Skeletal muscle satellite cell (primary cell): ENCODE results near the gene GNL3.

Experiments
- H3K27me3 ChIP-seq: 2 replicates; pipeline ENCODE4 v1.7.0; 2013; ENCODE audit warnings: low read length; ENCODE audit not compliant: control insufficient read depth, insufficient read depth
- H3K36me3 ChIP-seq: 2 replicates; pipeline ENCODE4 v1.7.0; 2013; ENCODE audit warnings: mild to moderate bottlenecking, control low read depth, low read length; ENCODE audit not compliant: insufficient read depth
- H3K4me1 ChIP-seq: 2 replicates; pipeline ENCODE4 v1.7.0; 2013; ENCODE audit warnings: low read length; ENCODE audit not compliant: control insufficient read depth, insufficient read depth
- H3K4me2 ChIP-seq: 2 replicates; pipeline ENCODE4 v1.7.0; 2013; ENCODE audit warnings: mild to moderate bottlenecking, low read length
- H3K4me3 ChIP-seq: 2 replicates; pipeline ENCODE4 v1.7.0; 2013; ENCODE audit warnings: low read length
- H3K9ac ChIP-seq: 2 replicates; pipeline ENCODE4 v1.7.0; 2013; ENCODE audit warnings: mild to moderate bottlenecking, low read depth, low read length, moderate library complexity
- H3K9me3 ChIP-seq: replicated peaks from 2 replicates; pipeline ENCODE4 v1.7.0; 2013; ENCODE audit warnings: mild to moderate bottlenecking, control low read depth, low read length

The GNL3 gene

DNA sequence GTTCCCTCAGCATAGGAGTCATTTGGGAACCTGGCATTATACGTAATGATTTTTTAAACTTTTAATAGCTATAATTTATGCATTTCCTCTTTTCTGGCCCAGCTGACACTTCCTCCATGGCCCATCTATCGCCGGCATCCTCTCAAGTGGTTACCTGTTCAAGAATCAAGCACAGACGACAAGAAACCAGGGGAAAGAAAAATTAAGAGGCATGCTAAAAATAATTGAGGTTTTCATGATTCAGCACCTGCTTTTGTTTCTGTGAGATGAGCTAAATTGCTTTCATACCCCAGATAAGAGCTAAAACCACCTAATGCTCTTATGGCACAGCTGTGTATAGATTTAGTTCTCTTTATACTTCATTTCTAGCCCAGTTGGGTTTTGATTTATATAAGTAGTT, 21.8 kb downstream of the GNL3 start:
- Histone ChIP-seq H3K4me3 (no peak overlapping the region), H3K4me1 (peaks cover 15% of the 10 kb centered on the region), H3K4me2 (peak overlapping the region; percentile 86), H3K9me3 (no peaks in the 10 kb centered on the region), H3K9ac (peak overlapping the region; percentile 97), H3K27me3 (no peaks in the 10 kb centered on the region), H3K36me3 (peaks cover 12% of the 10 kb centered on the region)

DNA sequence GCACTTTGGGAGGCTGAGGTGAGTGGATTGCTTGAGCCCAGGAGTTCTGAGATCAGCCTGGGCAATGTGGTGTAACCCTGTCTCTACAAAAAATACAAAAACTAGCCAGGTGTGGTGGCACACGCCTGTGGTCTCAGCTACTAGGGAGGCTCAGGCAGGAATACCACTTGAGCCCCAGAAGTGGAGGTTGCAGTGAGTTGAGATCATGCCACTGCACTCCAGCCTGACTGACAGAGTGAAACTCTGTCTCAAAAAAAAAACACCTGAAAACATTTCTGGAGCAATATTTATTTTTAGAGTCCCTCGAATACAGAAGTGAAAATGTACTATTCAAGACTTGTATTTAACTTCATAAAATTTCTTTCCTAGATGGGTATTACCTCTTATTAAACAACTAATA, 24.7 kb downstream of the GNL3 start:
- no peaks in the 10 kb centered on the region for H3K27me3 ChIP-seq
- H3K4me3 ChIP-seq: no peak overlapping the region
- H3K36me3 ChIP-seq: peaks cover 12% of the 10 kb centered on the region
- H3K4me1 ChIP-seq: peaks cover 8% of the 10 kb centered on the region
- no peak overlapping the region for H3K9ac ChIP-seq
- no peaks in the 10 kb centered on the region for H3K9me3 ChIP-seq
- no peak overlapping the region for H3K4me2 ChIP-seq

DNA sequence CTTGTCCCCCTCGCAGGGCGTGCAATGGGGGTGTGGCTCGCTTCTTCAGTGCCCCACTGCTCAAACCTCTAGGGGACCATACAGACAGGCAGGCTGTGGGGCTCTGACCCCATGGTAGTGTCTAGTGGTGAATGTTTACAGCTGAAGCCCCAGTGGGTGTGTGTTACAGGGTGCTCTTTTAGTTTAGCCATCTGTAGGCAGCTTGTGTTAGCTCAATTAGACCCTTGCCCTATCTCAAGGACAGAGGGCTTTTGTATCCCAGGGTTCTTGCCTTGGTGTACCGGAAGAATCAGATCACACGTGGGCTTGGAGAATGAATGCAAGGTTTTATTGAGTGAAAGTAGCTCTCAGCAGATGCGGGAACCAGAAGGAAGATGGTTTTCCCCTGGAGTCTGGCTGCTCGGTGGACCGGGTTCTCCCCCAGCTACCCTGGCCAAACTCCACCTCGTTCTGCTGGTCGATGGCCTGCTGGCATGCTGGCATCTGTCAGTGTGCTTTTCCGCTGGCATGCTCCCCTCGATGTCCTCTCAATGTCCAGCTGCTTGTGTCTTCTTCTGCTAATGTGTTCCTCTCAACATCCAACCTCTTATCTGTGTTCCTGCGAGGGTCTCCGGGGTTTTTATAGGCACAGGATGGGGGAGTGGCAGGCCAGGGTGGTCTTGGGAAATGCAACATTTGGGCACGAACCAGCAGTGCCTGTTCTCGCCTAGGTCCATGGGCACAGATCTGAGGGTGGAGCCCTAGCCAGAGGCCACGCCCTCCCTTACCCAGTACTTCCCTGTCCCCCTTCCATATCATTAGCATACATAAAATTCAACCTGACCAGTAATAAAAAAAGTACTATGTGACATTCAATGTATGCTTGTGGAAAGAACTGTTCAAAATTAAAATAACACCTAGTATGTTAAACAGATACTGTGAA, 26.7 kb downstream of the GNL3 start:
- Histone ChIP-seq H3K4me3 (no peak overlapping the region), H3K36me3 (peaks cover 14% of the 10 kb centered on the region)

DNA sequence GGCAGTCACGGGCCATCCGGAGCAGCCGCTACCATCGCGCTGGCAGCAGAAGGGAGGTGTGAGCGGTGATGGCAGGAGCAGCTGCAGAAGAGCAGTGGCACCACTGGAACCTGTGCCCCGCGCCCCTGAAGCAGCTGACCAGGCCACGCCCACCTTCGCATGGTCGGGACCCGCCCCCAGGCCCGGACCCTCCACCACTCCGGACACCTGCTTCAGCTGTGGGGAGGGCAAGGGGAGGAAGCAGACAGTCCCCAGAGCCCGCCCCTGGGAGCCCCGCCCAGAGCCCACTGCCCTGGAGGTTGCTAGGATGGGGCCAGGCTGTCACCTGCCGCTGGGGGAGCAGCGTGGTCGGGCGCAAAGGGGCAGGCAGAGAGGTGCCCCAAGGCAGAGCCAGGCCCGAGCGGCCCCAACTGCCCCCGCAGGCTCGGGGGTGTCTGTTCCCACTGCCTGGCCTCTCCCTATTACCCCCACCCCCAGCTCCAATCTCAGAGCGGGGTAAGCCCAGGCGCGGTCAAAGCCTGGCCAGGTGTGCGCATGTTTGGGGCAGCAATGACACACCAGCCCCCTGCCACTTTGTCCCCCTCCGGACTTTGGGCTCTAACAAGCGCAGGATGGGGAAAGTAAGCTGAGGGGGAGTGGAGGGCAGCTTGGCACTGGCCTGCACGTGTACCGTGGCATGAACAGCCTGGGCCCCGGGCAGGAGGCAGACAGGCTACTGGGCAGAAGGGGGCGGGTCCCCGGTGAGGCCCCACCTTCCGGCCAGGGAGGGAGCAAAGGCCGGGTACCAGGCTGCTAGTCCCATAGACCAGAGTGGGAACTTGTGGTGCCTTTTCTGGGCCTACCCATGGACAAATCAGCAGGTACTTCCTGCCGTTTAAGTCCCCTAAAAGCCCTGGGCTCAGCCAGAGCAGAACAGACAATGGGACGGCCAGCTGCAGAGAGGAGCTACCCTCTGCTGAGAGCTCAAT, 28.8 kb downstream of the GNL3 start:
- H3K36me3 ChIP-seq: peaks cover 7% of the 10 kb centered on the region
- no peak overlapping the region for H3K9ac ChIP-seq
- H3K4me1 ChIP-seq: no peaks in the 10 kb centered on the region
- H3K27me3 ChIP-seq: no peaks in the 10 kb centered on the region
- H3K4me3 ChIP-seq: no peak overlapping the region
- H3K9me3 ChIP-seq: no peaks in the 10 kb centered on the region
- H3K4me2 ChIP-seq: no peak overlapping the region

More for the DNA sequence above, 26.7 kb downstream of the GNL3 start:
- H3K4me1 ChIP-seq: peaks cover 2% of the 10 kb centered on the region
- no peak overlapping the region for H3K9ac ChIP-seq
- no peak overlapping the region for H3K4me2 ChIP-seq
- H3K9me3 ChIP-seq: no peaks in the 10 kb centered on the region
- no peaks in the 10 kb centered on the region for H3K27me3 ChIP-seq

DNA sequence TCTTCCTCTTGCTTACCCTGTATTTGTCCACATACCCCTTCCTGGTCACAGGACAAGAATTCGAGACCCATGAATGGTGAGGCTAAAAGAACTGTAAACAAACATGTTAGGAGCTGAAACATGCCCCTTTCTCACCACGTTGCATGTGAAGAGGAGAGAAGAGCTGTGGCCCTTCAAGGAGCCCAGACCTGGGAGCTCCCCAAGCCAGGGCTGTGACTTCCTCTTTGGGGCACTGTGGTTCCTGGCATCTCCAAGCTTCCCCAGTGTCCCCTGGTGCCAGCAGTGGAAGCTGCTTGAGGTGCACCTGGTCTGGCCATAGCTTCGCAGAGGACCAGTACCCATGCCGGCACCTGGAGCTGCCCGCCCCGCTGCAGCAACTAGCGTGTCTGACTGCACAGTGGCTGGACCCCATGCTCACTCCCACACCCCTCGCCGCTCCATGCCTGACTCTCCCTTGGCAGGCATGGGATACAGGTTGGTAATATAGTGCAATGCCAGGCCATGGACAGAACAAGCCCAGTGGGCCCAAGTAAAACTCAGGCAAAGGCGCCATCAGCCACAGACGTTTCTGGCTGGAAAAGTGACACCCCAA, 30.0 kb downstream of the GNL3 start:
- Histone ChIP-seq H3K4me3 (no peak overlapping the region), H3K36me3 (peaks cover 7% of the 10 kb centered on the region), H3K27me3 (no peaks in the 10 kb centered on the region), H3K9me3 (no peaks in the 10 kb centered on the region), H3K4me2 (no peak overlapping the region), H3K9ac (no peak overlapping the region), H3K4me1 (no peaks in the 10 kb centered on the region)

DNA sequence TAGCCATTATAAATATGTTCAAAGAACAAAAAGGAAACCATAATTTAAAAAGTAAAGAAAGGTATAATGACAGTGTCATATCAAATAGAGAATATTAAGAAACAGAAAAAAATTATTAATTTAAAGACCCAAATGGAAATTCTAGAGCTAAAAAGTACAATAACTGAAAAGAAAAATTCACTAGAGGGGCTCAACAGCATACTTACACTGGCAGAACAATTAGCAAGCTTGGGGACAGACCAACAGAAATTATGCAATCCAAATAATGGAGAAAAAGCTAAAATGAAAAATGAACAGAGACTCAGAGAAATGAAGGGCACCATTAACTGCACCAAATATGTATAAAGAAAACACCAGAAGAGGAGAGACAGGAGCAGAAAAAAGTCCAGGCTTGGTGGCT, 33.8 kb downstream of the GNL3 start:
- Histone ChIP-seq H3K4me2 (no peak overlapping the region), H3K4me1 (no peaks in the 10 kb centered on the region), H3K4me3 (no peak overlapping the region), H3K36me3 (peaks cover 7% of the 10 kb centered on the region), H3K9ac (no peak overlapping the region), H3K27me3 (no peaks in the 10 kb centered on the region), H3K9me3 (no peaks in the 10 kb centered on the region)

DNA sequence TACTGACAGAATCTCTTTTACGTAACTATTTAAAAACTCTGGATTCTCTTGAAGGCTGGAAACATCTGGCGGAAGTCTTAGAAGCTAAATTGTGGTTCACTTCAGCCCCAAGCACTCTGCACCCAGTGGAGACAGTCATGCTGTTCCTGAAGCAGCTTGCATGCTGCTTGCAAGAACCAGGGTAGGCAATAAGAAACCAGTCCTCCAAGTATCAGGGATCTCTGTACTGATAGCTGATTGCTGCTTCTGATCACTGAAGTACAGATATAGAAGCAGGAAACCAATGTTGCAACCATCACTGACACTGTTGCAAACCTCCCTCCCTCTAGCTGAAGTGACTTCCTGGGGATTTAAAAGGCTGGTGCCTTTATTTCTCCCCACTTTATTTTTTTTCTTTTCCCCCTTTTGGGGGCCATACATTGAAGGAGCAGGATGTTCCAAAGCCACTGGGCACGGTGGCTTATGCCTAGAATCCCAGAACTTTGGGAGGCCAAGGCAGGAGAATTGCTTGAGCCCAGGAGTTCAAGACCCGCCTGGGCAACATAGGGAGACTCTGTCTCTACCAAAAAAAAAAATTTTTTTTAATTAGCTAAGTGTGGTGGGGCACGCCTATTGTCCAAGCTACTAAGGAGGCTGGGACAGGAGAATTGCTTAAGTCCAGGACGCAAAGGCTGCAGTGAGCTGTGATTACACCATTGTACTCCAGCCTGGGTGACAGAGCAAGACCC, 35.3 kb downstream of the GNL3 start:
- H3K9ac ChIP-seq: no peak overlapping the region
- H3K9me3 ChIP-seq: no peaks in the 10 kb centered on the region
- H3K27me3 ChIP-seq: no peaks in the 10 kb centered on the region
- no peak overlapping the region for H3K4me2 ChIP-seq
- no peaks in the 10 kb centered on the region for H3K4me1 ChIP-seq
- H3K36me3 ChIP-seq: peaks cover 7% of the 10 kb centered on the region
- no peak overlapping the region for H3K4me3 ChIP-seq

DNA sequence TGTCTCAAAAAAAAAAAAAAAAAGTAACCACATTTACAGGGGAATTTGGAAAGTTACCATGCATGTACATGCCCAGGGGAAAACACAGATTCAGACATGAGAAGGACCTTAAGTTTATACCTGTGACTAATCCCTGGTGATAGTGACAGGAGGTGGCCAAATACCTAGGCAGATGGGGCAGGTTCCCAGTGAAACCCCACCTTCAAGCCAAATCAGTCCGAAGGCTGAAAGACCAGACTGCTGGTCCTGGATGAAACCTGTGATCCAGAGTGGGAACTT, 35.8 kb downstream of the GNL3 start:
- H3K9ac ChIP-seq: no peak overlapping the region
- no peak overlapping the region for H3K4me2 ChIP-seq
- H3K36me3 ChIP-seq: peaks cover 7% of the 10 kb centered on the region
- H3K4me3 ChIP-seq: no peak overlapping the region
- no peaks in the 10 kb centered on the region for H3K27me3 ChIP-seq
- H3K9me3 ChIP-seq: no peaks in the 10 kb centered on the region
- H3K4me1 ChIP-seq: no peaks in the 10 kb centered on the region

DNA sequence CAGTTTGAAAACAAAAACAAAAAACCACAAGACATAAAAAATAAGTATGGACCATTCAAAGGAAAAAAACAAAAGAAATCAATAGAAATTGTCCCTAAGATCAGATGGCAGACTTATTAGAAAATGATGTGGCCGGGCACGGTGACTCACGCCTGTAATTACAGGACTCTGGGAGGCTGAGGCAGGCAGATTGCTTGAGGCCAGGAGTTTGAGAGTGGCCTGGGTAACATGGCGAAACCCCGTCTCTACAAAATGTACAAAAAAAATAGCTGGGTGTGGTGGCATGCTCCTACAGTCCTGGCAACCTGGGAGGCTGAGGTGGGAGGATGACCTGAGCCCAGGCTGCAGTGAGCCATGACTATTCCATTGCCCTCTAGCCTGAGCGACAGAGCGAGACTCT, 36.7 kb downstream of the GNL3 start:
- peaks cover 4% of the 10 kb centered on the region for H3K36me3 ChIP-seq
- no peak overlapping the region for H3K4me3 ChIP-seq
- no peaks in the 10 kb centered on the region for H3K27me3 ChIP-seq
- no peaks in the 10 kb centered on the region for H3K4me1 ChIP-seq
- no peak overlapping the region for H3K4me2 ChIP-seq
- no peak overlapping the region for H3K9ac ChIP-seq
- no peaks in the 10 kb centered on the region for H3K9me3 ChIP-seq

DNA sequence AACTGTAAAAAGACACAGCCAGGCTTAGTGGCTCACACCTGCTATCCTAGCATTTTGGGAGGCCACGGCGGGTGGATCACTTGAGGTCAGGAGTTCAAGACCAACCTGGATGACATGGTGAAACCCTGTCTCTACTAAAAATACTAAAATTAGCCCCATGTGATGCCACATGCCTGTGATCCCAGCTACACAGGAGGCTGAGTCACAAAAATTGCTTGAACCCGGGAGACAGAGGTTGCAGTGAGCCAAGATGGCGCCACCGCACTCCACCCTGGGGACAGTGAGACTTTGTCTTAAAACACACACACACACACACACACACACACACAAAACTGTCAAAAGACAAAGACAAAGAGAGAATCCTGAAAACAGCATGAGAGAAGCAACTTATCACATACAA, 38.1 kb downstream of the GNL3 start:
- Histone ChIP-seq H3K27me3 (no peaks in the 10 kb centered on the region), H3K4me3 (no peak overlapping the region), H3K4me1 (no peaks in the 10 kb centered on the region), H3K4me2 (no peak overlapping the region), H3K36me3 (peaks cover 6% of the 10 kb centered on the region), H3K9ac (no peak overlapping the region), H3K9me3 (no peaks in the 10 kb centered on the region)

DNA sequence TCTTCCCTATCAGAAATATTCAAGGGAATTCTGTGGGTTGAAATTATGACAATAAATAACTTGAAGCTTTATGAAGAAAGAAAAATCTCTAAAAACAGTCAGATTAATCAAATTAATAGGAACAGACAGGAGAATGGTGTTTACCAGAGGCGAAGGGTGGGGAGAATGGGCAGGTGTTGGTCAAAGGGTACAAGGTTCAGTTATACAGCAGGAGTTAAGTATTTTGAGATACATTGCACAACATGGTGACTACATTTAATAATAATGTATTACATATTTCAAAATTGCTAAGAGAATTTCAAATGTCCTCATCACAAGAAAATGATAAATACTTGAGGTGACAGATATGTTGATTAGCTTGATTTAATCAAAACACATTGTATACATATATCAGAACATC, 38.7 kb downstream of the GNL3 start:
- H3K4me1 ChIP-seq: no peaks in the 10 kb centered on the region
- no peaks in the 10 kb centered on the region for H3K27me3 ChIP-seq
- no peaks in the 10 kb centered on the region for H3K9me3 ChIP-seq
- H3K4me2 ChIP-seq: no peak overlapping the region
- peaks cover 3% of the 10 kb centered on the region for H3K36me3 ChIP-seq
- H3K9ac ChIP-seq: no peak overlapping the region
- no peak overlapping the region for H3K4me3 ChIP-seq
